ENCODE results near the gene TOM1L2.

TOM1L2 gene

DNA sequence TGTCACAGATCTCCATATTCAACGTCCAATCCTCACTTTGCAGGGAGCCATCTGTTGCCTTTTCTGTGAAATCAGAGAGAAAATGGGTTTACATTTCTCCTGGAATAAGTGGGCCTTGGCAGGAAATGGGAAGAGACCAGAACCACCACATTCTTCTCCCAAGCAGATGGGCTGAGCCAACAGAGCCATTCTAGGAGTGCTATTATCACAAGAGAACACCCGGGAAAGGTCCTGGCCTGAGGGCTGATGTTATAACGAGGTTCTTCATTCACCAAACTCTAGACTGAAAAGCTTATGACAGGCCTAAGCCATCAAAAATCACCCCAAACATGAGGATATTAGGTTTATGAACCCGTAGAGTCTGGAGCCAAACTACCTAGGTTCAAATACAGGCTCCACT lies 64.7 kb downstream of the TOM1L2 start:
- ChIA-PET POLR2A (no interaction called here), CTCF (no interaction called here)
- TF ChIP-seq HDGF (IDR thresholded peaks at IDR 0.05; ENCODE audit: borderline replicate concordance) (no peak), SP1 (IDR thresholded peaks at IDR 0.05) (no peak), L3MBTL2 (conservative IDR thresholded peaks at IDR 0.05) (no peak), SUZ12 (IDR thresholded peaks at IDR 0.05) (no peak), FOXM1 (IDR thresholded peaks at IDR 0.05; ENCODE audit: borderline replicate concordance) (no peak), LEF1 (IDR thresholded peaks at IDR 0.05; ENCODE audit: borderline replicate concordance) (no peak), CTBP1 (IDR thresholded peaks at IDR 0.05; ENCODE audit: borderline replicate concordance) (no peak), NFRKB (IDR thresholded peaks at IDR 0.05) (no peak), ZNF384 (IDR thresholded peaks at IDR 0.05) (no peak), ARNT (IDR thresholded peaks at IDR 0.05) (no peak), FOXA1 (IDR thresholded peaks at IDR 0.05) (no peak), TARDBP (IDR thresholded peaks at IDR 0.05) (no peak), ELF4 (IDR thresholded peaks at IDR 0.05) (no peak), FOXK2 (IDR thresholded peaks at IDR 0.05) (no peak), BHLHE40 (IDR thresholded peaks at IDR 0.05; ENCODE audit: borderline replicate concordance) (no peak)
- TF ChIP-seq, protein P1, sequence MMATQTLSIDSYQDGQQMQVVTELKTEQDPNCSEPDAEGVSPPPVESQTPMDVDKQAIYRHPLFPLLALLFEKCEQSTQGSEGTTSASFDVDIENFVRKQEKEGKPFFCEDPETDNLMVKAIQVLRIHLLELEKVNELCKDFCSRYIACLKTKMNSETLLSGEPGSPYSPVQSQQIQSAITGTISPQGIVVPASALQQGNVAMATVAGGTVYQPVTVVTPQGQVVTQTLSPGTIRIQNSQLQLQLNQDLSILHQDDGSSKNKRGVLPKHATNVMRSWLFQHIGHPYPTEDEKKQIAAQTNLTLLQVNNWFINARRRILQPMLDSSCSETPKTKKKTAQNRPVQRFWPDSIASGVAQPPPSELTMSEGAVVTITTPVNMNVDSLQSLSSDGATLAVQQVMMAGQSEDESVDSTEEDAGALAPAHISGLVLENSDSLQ (IDR thresholded peaks at IDR 0.05) = no peak
- no peak for DNase-seq (ENCODE audit: extremely low spot score)

DNA sequence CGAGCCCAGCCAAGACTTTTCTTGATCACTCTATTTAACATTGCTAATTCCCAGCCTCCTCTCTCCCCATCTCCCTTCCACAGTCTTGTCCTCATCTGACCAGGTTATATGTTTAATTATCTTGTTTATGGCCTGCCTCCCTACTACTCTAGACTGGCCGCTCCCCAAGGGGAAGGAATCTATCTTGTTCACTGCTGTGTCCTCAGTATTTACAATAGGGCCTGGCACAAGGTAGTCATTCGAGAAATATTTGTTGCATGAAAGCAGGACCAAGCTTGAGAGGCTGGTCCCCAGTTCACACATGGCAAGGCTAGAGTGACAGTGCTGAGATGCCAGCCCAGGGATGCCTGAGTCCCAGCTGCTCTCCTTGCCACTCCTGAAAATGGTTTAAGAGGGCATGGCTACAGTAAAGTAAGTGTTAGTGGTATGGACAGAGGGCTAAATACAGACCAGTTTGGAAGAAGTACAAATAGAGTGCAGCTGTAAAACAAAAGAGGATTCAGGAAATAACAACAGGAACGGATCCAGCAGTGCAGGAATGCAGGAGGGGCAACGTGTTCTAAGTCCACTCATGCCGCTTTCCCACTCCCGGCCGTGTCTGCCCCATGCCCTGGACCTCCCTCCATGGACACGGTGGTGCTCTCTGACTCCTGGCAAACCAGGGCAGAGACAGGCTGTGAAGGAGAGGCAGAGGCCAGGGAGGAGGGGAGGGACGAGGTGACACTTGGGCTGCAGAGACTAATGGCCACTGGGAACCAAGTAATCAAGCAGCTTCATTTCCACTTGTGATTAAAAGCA lies 65.6 kb downstream of the TOM1L2 start:
- POLR2A ChIA-PET = no interaction called here
- TF ChIP-seq L3MBTL2 (conservative IDR thresholded peaks at IDR 0.05) = no peak
- no peak for TF ChIP-seq TARDBP (IDR thresholded peaks at IDR 0.05)
- no peak for TF ChIP-seq SUZ12 (IDR thresholded peaks at IDR 0.05)
- no peak for TF ChIP-seq BHLHE40 (IDR thresholded peaks at IDR 0.05; ENCODE audit: borderline replicate concordance)
- no peak for TF ChIP-seq FOXA1 (IDR thresholded peaks at IDR 0.05)
- no peak for TF ChIP-seq ZNF384 (IDR thresholded peaks at IDR 0.05)
- TF ChIP-seq FOXM1 (IDR thresholded peaks at IDR 0.05; ENCODE audit: borderline replicate concordance) = no peak
- no peak for TF ChIP-seq SP1 (IDR thresholded peaks at IDR 0.05)
- no peak for TF ChIP-seq FOXK2 (IDR thresholded peaks at IDR 0.05)
- no peak for DNase-seq (ENCODE audit: extremely low spot score)
- CTCF ChIA-PET = no interaction called here

DNA sequence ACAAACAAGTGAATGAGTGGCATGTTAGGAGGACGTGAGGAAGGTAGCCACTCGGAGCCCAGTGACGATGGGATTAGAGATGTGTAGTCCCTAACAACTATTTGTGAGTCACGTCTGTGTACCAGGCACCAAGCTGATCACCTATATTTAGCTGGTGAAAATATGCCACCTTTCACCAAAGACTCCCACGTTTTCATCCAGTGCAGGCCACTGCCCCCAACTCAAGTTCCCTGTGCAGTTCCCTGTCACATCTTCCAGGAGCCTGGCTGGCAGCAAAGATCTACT lies 67.2 kb downstream of the TOM1L2 start:
- ChIA-PET CTCF (interaction anchor here (1.1 to 1.5 kb wide), 3 partner anchors 14 to 16 kb away, joined by 3 to 6 read pairs (median 5); no protein-coding TSS in a partner anchor), POLR2A (no interaction called here)
- no peak for TF ChIP-seq SUZ12 (IDR thresholded peaks at IDR 0.05)
- TF ChIP-seq CTBP1 (IDR thresholded peaks at IDR 0.05; ENCODE audit: borderline replicate concordance) = no peak
- no peak for TF ChIP-seq BHLHE40 (IDR thresholded peaks at IDR 0.05; ENCODE audit: borderline replicate concordance)
- no peak for TF ChIP-seq FOXM1 (IDR thresholded peaks at IDR 0.05; ENCODE audit: borderline replicate concordance)
- no peak for TF ChIP-seq ARNT (IDR thresholded peaks at IDR 0.05)
- TF ChIP-seq ZNF384 (IDR thresholded peaks at IDR 0.05) = no peak
- TF ChIP-seq ELF4 (IDR thresholded peaks at IDR 0.05) = no peak
- TF ChIP-seq NFRKB (IDR thresholded peaks at IDR 0.05) = no peak
- TF ChIP-seq TARDBP (IDR thresholded peaks at IDR 0.05) = no peak
- DNase-seq (ENCODE audit: extremely low spot score) = no peak

DNA sequence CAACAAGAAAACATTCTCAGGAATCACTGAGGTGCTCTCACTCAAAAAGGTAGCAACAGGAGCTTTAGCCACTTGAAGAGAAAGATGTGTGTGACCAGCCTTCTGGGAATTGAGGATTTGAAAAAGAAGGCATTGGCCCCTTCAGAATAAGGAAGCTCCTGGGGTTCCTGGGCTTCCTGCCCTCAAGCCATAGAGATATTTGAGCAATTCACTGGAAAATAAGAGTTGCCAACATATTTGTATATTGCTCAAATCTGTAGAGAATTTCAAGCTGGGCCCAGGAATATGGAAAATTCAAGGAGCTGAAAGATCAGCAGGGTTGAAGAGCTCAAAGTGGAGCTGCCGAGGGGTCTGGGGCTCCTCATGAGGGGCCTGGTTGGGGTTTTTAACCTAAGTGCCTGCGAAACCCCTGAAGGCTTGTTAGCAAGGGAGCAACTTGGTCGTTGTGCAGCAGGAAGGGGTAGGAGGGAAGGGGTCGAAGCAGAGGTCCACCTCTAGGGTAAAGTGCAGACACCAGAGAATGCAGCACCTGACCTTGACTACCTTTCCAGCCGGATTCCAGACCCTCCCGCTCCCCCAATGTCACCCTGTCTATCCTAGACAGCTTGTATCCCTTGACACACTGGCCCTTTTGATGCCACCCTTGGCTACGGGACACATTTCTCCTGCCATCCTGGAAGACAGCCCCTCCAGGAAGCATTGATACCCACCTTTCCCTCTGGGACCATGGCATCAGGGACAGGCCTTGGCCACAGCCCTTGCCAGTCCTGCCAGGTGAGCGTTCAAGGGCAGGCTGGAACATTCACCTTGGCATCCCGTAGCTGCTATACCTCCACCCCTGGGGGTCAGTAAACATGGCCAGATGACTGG lies 67.8 kb downstream of the TOM1L2 start:
- ChIA-PET POLR2A (no interaction called here), CTCF (interaction anchor here (1.1 to 1.5 kb wide), 3 partner anchors 13 to 17 kb away, joined by 3 to 6 read pairs (median 5); no protein-coding TSS in a partner anchor)
- DNase-seq (ENCODE audit: extremely low spot score) = no peak
- TF ChIP-seq L3MBTL2 (conservative IDR thresholded peaks at IDR 0.05) = no peak
- TF ChIP-seq FOXM1 (IDR thresholded peaks at IDR 0.05; ENCODE audit: borderline replicate concordance) = no peak
- TF ChIP-seq, protein P1 (IDR thresholded peaks at IDR 0.05) = no peak
- no peak for TF ChIP-seq TARDBP (IDR thresholded peaks at IDR 0.05)
- no peak for TF ChIP-seq CTBP1 (IDR thresholded peaks at IDR 0.05; ENCODE audit: borderline replicate concordance)

DNA sequence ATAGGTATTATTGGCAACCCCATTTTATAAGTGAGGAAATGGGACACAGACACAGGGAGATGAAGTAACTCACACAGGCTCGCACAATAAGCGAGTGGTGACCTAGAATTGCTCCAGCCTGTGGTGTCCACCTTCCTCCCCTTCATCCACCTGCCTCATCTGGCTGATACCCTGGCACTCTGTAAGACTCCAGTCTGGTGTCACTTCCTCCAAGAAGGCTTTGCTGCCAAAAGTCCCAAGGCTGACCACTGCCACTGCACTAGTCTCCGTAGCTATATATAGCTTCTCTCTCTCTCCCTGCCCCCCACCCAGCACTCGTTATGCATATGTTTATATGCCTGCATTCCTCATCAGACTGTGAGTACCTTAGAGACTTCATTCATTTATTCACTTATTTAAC lies 69.3 kb downstream of the TOM1L2 start:
- CTCF ChIA-PET = no interaction called here
- POLR2A ChIA-PET = no interaction called here
- TF ChIP-seq BHLHE40 (IDR thresholded peaks at IDR 0.05; ENCODE audit: borderline replicate concordance) = no peak
- TF ChIP-seq SUZ12 (IDR thresholded peaks at IDR 0.05) = no peak
- no peak for TF ChIP-seq FOXK2 (IDR thresholded peaks at IDR 0.05)
- no peak for TF ChIP-seq ELF4 (IDR thresholded peaks at IDR 0.05)
- no peak for TF ChIP-seq HDGF (IDR thresholded peaks at IDR 0.05; ENCODE audit: borderline replicate concordance)
- TF ChIP-seq SP1 (IDR thresholded peaks at IDR 0.05) = no peak
- TF ChIP-seq, protein P1 (IDR thresholded peaks at IDR 0.05) = no peak
- no peak for TF ChIP-seq FOXM1 (IDR thresholded peaks at IDR 0.05; ENCODE audit: borderline replicate concordance)
- no peak for TF ChIP-seq TARDBP (IDR thresholded peaks at IDR 0.05)
- TF ChIP-seq CTBP1 (IDR thresholded peaks at IDR 0.05; ENCODE audit: borderline replicate concordance) = no peak
- no peak for TF ChIP-seq L3MBTL2 (conservative IDR thresholded peaks at IDR 0.05)
- no peak for TF ChIP-seq NFRKB (IDR thresholded peaks at IDR 0.05)
- no peak for TF ChIP-seq ZNF384 (IDR thresholded peaks at IDR 0.05)
- no peak for TF ChIP-seq ARNT (IDR thresholded peaks at IDR 0.05)
- no peak for TF ChIP-seq FOXA1 (IDR thresholded peaks at IDR 0.05)
- TF ChIP-seq LEF1 (IDR thresholded peaks at IDR 0.05; ENCODE audit: borderline replicate concordance) = no peak
- no peak for DNase-seq (ENCODE audit: extremely low spot score)
